HG03095 (cell line): Measurements from ENCODE around the gene SPTBN1.

Experiments
- ATAC-seq: cut with Tn5 transposase; IDR thresholded peaks from one replicate; pipeline ENCODE4 v1.9.1; 2021; ENCODE audit warnings: moderate library complexity; ENCODE audit not compliant: unreplicated experiment

SPTBN1 gene

GRCh38 chr2:54455563-54456361, at the start of gene SPTBN1:
Gene SPTBN1, plus strand, starts transcription at chr2:54456327. Its CDS starts 70,092 bp downstream, at chr2:54526419.
- ATAC-seq: peak; percentile 43

- ATAC-seq: no peak
Measured at GRCh38 chr2:54407693-54408092, 48.4 kb upstream of the SPTBN1 start.

- no peak for ATAC-seq
Measured at GRCh38 chr2:54408288-54408687, 47.8 kb upstream of the SPTBN1 start.

- no peak for ATAC-seq
Measured at GRCh38 chr2:54409752-54410151, 46.4 kb upstream of the SPTBN1 start.

DNA sequence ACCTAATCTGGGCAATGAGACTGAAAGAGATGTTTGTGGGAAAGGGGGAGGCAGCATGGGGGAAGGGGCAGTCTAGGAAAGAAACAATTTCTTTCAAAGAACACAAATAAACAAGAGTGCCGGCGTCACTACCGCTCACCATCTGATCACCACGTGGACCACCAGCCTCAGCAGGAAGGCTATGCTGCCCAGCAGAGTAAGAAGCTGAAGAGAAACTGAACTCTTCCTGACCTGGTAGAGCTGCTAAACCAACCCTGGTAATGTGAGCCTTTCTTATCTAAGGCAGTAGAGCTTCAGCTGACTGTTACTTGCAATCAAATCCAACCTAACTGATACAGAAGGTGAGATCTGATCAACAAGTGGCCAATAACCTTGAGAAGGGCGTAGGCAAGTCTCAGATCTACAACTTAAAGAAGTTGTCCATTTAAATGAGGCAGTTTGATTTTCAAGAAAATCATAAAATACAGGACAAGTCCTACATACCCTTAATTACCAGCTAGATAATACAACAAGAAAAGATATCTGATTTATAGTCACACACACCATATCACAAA, 44.2 kb upstream of the SPTBN1 start:
- ATAC-seq: no peak

GRCh38 chr2:54416166-54416813, 39.8 kb upstream of the SPTBN1 start:
- ATAC-seq: no peak

- no peak for ATAC-seq
Measured at GRCh38 chr2:54416938-54417337, 39.2 kb upstream of the SPTBN1 start.

GRCh38 chr2:54417577-54417976, 38.5 kb upstream of the SPTBN1 start:
- no peak for ATAC-seq

DNA sequence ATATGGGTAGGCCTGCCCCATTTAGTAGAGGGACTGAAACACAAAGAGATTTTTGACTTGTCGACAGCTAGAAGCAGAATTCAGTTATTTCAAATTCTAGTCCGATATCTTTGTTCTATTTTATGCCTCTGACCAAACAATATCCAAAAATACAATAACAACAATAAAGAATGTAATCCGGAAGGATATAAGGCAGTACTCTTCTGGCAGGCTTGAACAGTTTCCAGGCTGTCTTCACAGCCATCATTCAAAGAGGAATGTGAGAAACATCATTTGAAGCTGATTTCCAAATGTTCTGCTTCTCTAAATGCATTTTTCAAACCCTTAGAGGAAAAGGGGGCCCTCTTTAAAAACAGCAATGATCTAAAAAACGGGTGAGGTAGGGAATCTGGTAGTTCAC, 36.7 kb upstream of the SPTBN1 start:
- ATAC-seq: no peak

- ATAC-seq: no peak
Measured at GRCh38 chr2:54419855-54420523, 36.1 kb upstream of the SPTBN1 start.

GRCh38 chr2:54420524-54421172, 35.5 kb upstream of the SPTBN1 start:
- ATAC-seq: no peak

DNA sequence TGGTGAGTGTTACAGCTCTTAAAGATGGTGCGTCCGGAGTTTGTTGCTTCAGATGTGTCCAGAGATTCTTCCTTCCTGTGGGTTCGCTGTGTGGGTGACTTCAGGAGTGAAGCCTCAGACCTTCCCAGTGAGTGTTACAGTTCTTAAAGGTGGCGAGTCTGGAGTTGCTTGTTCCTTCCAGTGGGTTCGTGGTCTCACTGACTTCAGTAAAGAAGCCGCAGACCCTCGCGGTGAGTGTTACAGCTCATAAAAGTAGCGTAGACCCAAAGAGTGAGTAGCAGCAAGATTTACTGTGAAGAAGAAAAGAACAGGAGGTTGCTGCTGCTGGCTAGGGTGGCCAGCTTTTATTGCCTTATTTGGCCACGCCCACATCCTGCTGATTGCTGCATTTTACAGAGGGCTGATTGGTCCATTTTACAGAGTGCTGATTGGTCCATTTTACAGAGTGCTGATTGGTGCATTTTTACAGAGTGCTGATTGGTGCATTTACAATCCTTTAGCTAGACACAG, 34.0 kb upstream of the SPTBN1 start:
- ATAC-seq: no peak

DNA sequence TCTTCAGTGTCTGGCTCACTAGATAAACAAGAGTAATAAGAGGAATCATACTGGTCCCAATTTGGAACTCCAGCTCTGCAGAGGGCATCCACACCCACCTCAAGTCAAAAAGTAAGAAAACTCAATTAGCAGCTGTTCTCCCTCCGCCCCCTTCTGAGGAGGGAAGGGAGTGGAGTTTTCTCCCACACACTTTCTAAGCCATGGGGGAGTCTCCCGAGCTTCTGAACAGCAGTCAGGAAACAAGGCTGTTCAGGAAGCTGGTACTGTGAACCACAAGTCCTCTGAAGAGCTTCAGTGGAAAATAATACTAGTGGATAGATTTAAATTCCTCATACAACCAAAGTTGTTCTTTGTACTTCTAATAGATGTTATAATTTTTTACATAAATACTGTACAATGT, 32.9 kb upstream of the SPTBN1 start:
- ATAC-seq: no peak

DNA sequence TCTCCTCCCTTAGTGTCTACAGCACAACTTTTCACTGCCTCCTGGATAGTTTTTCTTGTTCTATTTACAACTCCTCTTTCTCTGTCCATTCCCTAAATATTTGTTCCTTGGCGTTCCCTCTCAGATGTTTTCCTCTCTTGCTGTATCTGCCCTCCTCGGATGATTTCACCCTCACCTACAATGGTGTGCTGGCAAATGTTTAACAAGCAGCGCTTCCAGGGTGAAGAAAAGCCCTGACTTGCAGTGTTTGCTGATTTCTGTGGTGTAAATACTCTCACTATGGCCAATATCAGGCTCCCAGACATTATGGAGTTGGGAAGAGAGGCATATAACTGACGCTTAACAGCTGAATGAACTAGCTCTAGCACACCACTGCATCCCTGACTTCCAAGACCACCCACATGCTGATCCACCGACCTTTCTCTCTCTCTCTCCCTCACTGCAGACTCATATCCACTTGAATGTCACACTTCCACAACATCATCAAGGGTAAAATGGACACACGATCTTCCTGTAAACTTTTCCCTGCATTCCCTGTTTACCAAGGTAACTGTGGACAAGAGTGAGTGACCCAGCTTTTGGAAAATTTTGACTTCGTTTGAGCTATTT, 31.5 kb upstream of the SPTBN1 start:
- ATAC-seq: no peak

DNA sequence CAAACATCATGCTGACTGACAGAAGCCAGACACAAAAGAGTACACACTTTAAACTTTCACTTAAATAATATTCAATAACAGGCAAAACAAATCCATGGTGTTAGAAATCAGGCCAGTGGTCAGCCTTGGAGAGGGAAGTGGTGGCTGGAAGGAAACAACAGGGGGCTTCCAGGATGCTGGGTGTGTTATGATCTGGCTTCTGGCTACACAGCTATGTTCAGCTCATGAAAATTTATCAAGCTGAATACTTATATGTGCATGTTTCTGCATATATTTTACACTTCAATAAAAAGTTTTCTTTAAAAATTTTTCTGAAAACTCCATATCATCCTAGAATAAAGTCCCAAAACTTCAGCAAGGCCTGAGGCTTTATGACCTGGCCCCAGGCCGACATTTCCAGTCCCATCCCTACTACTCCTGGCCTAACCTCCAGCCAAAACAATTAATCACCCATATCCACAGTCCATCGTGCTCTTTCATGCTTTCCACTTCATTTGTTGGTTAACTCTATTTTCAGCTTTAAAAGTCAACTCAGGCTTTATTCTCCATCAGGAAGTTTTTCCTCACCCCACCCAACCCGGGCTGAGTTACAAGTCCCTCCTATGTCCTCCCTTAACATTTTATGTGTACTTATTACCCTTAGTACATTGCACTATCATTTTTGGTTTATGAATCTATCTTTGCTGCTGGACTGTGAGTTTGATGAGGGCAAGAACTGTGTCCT, 27.9 kb upstream of the SPTBN1 start:
- ATAC-seq: no peak

DNA sequence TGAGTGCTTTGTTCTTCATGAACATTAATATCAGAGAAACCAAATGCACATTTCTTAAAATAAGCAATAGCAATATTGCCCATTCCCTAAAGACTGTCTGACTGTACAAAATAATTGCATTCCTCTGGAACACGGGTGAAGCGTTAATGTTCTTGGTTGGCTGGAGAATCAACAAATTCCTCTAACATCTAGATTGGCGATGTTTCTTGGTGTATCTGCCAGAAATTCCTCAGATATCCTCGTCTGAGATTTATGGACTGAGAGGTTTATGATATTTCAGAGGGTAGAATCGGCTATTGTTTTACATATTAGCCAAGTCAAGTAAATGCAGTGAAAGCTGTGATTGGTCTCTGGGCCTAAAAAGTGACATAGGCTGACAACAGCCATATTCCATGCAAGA, 27.1 kb upstream of the SPTBN1 start:
- no peak for ATAC-seq

- no peak for ATAC-seq
Measured at GRCh38 chr2:54429811-54430551, 26.1 kb upstream of the SPTBN1 start.

DNA sequence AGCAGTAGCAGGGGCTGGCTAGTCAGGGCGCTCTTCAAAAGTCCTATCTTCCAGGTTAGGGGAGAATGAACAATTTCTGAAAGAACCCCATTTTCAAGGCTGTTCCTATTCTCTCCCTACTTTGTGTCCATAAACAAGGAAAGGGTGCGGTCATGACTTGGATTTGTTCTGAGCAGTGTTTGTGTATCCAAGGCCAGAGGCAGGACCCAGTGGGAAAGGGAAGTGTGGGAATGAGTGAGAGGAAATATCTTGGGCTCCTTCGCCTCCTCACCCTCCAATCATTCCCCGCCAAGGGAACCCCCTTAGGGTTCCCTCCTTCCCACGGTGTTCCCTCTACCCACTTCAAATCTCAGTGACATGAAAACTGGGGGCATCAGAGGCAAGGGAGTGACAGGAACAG, 25.5 kb upstream of the SPTBN1 start:
- no peak for ATAC-seq
